ENCODE data around the gene ZBTB40. TPM values are rescaled to one million over a fixed set of nuclear protein-coding genes. Genes with fewer than 3 reads are reported as not detected.
A peak's percentile ranks its signal among the peaks of the same experiment; 100 is the strongest.

Gene ZBTB40
- total RNA-seq, 1 experiment from 2014 or later: 16.3 TPM

DNA sequence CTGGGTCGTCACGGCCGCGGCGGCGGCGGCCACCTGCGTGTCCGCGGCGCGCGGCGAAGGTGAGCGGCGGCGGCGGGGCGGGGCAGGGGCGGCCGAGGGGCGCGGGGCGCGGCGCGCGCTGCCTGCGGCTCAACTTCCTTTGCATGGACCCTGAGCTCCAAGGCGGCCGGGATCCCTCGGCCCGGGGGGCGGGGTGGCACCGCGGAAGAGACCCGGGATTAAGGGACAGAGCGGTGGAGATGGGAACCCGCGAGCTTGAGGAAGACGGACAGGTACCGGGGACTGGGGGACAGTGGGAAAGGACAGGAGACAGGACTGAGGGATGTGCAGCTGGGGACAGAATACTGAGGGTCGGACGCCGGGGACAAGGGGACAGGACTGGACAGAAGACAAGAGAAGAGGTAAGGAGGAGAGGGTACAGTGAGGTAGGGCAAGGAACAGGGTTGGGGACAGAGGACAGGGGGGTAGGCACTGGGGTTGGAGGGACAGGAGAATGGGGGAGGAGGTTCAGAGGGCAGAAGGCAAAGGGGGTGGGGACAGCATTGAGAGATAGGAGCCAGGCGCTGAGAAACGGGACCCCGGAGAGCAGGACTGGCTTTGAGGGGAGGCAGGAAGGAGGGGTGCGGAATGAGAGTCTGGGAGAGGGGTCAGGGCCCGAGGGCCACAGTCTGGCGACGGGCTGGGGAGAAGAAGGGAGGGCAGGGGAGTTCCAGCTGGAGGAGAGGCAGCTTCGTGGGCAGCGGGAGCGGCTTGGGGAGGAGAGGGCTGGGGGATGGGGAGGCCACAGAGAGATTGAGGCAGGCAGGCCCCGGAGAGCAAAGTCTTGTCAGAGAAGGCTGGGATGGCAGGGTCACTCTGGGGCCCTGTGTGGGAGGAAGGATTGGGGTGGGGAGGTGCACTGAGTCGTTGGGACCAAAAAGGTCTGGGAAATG, 112.3 kb downstream of the ZBTB40 start:
- Histone ChIP-seq H3T11ph (ENCODE audit: low read length) (no peak overlapping the region), H2BK15ac (ENCODE audit: low read depth, low read length) (no peak overlapping the region), H3K27ac (ENCODE audit: insufficient read length, low read depth, low read length) (no peak overlapping the region), H3K56ac (ENCODE audit: insufficient read length, low read depth, low read length) (no peak overlapping the region), H4K20me1 (ENCODE audit: control insufficient read depth, insufficient read depth, insufficient read length) (no peaks in the 10 kb centered on the region), H3K23ac (ENCODE audit: insufficient read length, low read depth, low read length) (no peak overlapping the region), H4K8ac (replicated peaks; ENCODE audit: insufficient read length, low read depth, low read length) (no peak overlapping the region), H3K14ac (ENCODE audit: insufficient read depth, low read length) (no peak overlapping the region), H3K79me1 (ENCODE audit: insufficient read depth, low read depth, low read length, poor library complexity, severe bottlenecking) (no peaks in the 10 kb centered on the region), H3K27me3 (ENCODE audit: insufficient read depth, low read length) (peaks cover 16% of the 10 kb centered on the region; the same call in 1 of the 2 replicates), H4K5ac (ENCODE audit: insufficient read length, low read depth, low read length) (no peak overlapping the region), H2BK12ac (ENCODE audit: insufficient read length, low read depth, low read length) (no peak overlapping the region), H4K91ac (ENCODE audit: insufficient read length, low read depth, low read length) (no peak overlapping the region), H2BK5ac (ENCODE audit: insufficient read length, low read length) (no peak overlapping the region), H2BK20ac (ENCODE audit: low read depth, low read length, poor library complexity, severe bottlenecking) (no peak overlapping the region), H3K18ac (ENCODE audit: insufficient read length, low read depth, low read length) (no peak overlapping the region), H2AFZ (ENCODE audit: low read length) (no peak overlapping the region), H2BK120ac (ENCODE audit: low read depth, low read length, poor library complexity, severe bottlenecking) (no peak overlapping the region), H3K4me2 (ENCODE audit: insufficient read depth, insufficient read length, low read length) (peak overlapping the region; percentile 72), H3K9ac (ENCODE audit: extremely low read depth, insufficient read length, low read length) (no peak overlapping the region), H3K4me1 (ENCODE audit: insufficient read depth, low read length) (no peaks in the 10 kb centered on the region; the same call in 1 of the 2 replicates), H3K79me2 (ENCODE audit: insufficient read depth, low read length) (no peaks in the 10 kb centered on the region), H2AK5ac (ENCODE audit: insufficient read length, low read length) (no peak overlapping the region), H3K23me2 (ENCODE audit: insufficient read length, low read depth, low read length, poor library complexity, severe bottlenecking) (peaks cover 9% of the 10 kb centered on the region), H3K9me3 (ENCODE audit: control insufficient read depth, low read depth, low read length) (no peaks in the 10 kb centered on the region), H3K4ac (ENCODE audit: low read depth, low read length) (no peak overlapping the region)
- Mint-ChIP-seq H3K9me3 (peaks cover 0 to 2% of the 10 kb centered on the region in 2 experiments; a peak in 1 of 5 replicates), H3K27me3 (ENCODE audit: low read depth) (peaks cover 61% of the 10 kb centered on the region), H3K4me3 (peak overlapping the region; percentile 71 to 91), H3K36me3 (ENCODE audit: insufficient read depth in 1 of 3, low read depth in 3 of 3) (no peaks in the 10 kb centered on the region; a peak in 1 of 7 replicates), H3K27ac (peak overlapping the region in 1 of 3 experiments; percentile 85; a peak in 2 of 7 replicates), H3K4me1 (peaks cover 13 to 36% of the 10 kb centered on the region in 2 experiments; a peak in 3 of 4 replicates)
- WGBS (ENCODE audit: extremely low coverage, insufficient read length, low lambda C conversion rate): no CpG with 5 or more reads among the region's 57 CpGs
- TF ChIP-seq, protein P1, sequence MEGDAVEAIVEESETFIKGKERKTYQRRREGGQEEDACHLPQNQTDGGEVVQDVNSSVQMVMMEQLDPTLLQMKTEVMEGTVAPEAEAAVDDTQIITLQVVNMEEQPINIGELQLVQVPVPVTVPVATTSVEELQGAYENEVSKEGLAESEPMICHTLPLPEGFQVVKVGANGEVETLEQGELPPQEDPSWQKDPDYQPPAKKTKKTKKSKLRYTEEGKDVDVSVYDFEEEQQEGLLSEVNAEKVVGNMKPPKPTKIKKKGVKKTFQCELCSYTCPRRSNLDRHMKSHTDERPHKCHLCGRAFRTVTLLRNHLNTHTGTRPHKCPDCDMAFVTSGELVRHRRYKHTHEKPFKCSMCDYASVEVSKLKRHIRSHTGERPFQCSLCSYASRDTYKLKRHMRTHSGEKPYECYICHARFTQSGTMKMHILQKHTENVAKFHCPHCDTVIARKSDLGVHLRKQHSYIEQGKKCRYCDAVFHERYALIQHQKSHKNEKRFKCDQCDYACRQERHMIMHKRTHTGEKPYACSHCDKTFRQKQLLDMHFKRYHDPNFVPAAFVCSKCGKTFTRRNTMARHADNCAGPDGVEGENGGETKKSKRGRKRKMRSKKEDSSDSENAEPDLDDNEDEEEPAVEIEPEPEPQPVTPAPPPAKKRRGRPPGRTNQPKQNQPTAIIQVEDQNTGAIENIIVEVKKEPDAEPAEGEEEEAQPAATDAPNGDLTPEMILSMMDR (conservative IDR thresholded peaks at IDR 0.05): no peak
- DNase-seq: no peak
